Hepatocyte (in vitro differentiated cells): ENCODE results near the gene HLA-DOB. TPM values are rescaled to one million over a fixed set of nuclear protein-coding genes. Genes with fewer than 3 reads are reported as not detected.
"Not testable (repeated sequence)": the region's sequence is repeated elsewhere in the genome, so short reads cannot be mapped to it uniquely, and the experiment has no call there.

ENCODE experiments used
- DNase-seq: peaks from one replicate; pipeline ENCODE4 v3.0.0-alpha.2; 2016; ENCODE audit warnings: low spot score
- H2AFZ ChIP-seq: fragments of 200-600 bp; sonication (generic); 2 replicates; pipeline ENCODE4 v1.6.0; 2016; ENCODE audit warnings: antibody characterized with exemption, mild to moderate bottlenecking
- H3K27ac ChIP-seq: fragments of 200-600 bp; sonication (generic); 2 replicates; pipeline ENCODE4 v1.5.1; 2016; ENCODE audit warnings: mild to moderate bottlenecking
- H3K27me3 ChIP-seq: fragments of 200-600 bp; sonication (generic); 2 replicates; pipeline ENCODE4 v1.6.1; 2016
- H3K36me3 ChIP-seq: fragments of 200-600 bp; sonication (generic); replicated peaks from 2 replicates; pipeline ENCODE4 v1.5.1; 2016; ENCODE audit warnings: low read depth; ENCODE audit not compliant: insufficient read depth
- H3K4me1 ChIP-seq: fragments of 200-600 bp; sonication (generic); 2 replicates; pipeline ENCODE4 v1.5.1; 2016; ENCODE audit warnings: mild to moderate bottlenecking, moderate library complexity; ENCODE audit not compliant: insufficient read depth
- H3K4me2 ChIP-seq: fragments of 200-600 bp; sonication (generic); 2 replicates; pipeline ENCODE4 v1.6.0; 2016
- H3K4me3 ChIP-seq: fragments of 200-600 bp; sonication (generic); 2 replicates; pipeline ENCODE4 v1.5.1; 2016; ENCODE audit warnings: mild to moderate bottlenecking
- H3K79me2 ChIP-seq: fragments of 200-600 bp; sonication (generic); 2 replicates; pipeline ENCODE4 v1.6.0; 2017; ENCODE audit warnings: mild to moderate bottlenecking
- H3K9me2 ChIP-seq: fragments of 200-600 bp; sonication (generic); replicated peaks from 2 replicates; pipeline ENCODE4 v1.6.0; 2017; ENCODE audit warnings: mild to moderate bottlenecking; ENCODE audit not compliant: insufficient read depth
- H3K9me3 ChIP-seq: fragments of 200-600 bp; sonication (generic); 2 replicates; pipeline ENCODE4 v1.5.1; 2016; ENCODE audit warnings: low read depth, mild to moderate bottlenecking
- H4K20me1 ChIP-seq: fragments of 200-600 bp; sonication (generic); 2 replicates; pipeline ENCODE4 v1.6.0; 2016; ENCODE audit warnings: mild to moderate bottlenecking; ENCODE audit not compliant: insufficient read depth, poor library complexity, severe bottlenecking
- CTCF ChIP-seq: fragments of 200-600 bp; sonication (generic); IDR thresholded peaks from 2 replicates; pipeline ENCODE4 v1.5.1; 2016; ENCODE audit warnings: antibody characterized with exemption, mild to moderate bottlenecking; ENCODE audit not compliant: poor library complexity
- EZH2 ChIP-seq: fragments of 200-600 bp; sonication (generic); IDR thresholded peaks from 2 replicates; pipeline ENCODE4 v1.6.1; 2016; ENCODE audit warnings: antibody characterized with exemption, mild to moderate bottlenecking, borderline replicate concordance
- EZH2phosphoT487 ChIP-seq: fragments of 200-600 bp; sonication (generic); IDR thresholded peaks from one replicate; pipeline ENCODE4 v1.6.1; 2018; ENCODE audit warnings: antibody characterized with exemption, mild to moderate bottlenecking, low read depth, moderate library complexity; ENCODE audit not compliant: unreplicated experiment, severe bottlenecking
- WGBS: methylation state at CpG from one replicate; pipeline ENCODE4 v1.1.6; 2016; ENCODE audit warnings: low lambda C conversion rate; ENCODE audit errors: missing lambda C conversion rate; 5-methylcytosine and 5-hydroxymethylcytosine counted together
- polyA plus RNA-seq: library from polyadenylated mRNA; unstranded; fragments of >200 nt; fragmentation: Nextera tagmentation; extraction: Ambion mirVana; gene quantifications from 2 replicates; pipeline ENCODE4 v1.2.1, GENCODE V29; 2016
- total RNA-seq: library from RNA; depleted of rRNA; stranded (reverse); fragments of >200 nt; gene quantifications from 2 replicates; pipeline ENCODE4 v1.2.3, GENCODE V29; 2014

Gene HLA-DOB
- total and polyA plus RNA-seq, 2 experiments from 2014 or later, result 0.94 TPM; not detected in 1

- no peaks in the 10 kb centered on the region for H3K27me3 ChIP-seq
- H3K79me2 ChIP-seq, result no peaks in the 10 kb centered on the region
- no peaks in the 10 kb centered on the region for H3K4me1 ChIP-seq
- H2AFZ ChIP-seq, result no peak overlapping the region
- WGBS, result 52% methylated on average over 5 of the region's 5 CpGs
- no peaks in the 10 kb centered on the region for H3K36me3 ChIP-seq
- TF ChIP-seq EZH2 (no peak), CTCF (peak; percentile 72)
- no peak overlapping the region for H3K4me3 ChIP-seq
- H4K20me1 ChIP-seq, result no peaks in the 10 kb centered on the region
- no peak overlapping the region for H3K27ac ChIP-seq
- DNase-seq, result peak; percentile 82
- no peak overlapping the region for H3K4me2 ChIP-seq
- H3K9me3 ChIP-seq, result no peaks in the 10 kb centered on the region
- H3K9me2 ChIP-seq, result no peaks in the 10 kb centered on the region
Observed at GRCh38 chr6:32785781-32786533, 30.8 kb downstream of the HLA-DOB start.

GRCh38 chr6:32782923-32783322, 33.9 kb downstream of the HLA-DOB start:
- not testable (repeated sequence) for H3K27ac ChIP-seq, DNase-seq, H3K4me3 ChIP-seq, H3K4me1 ChIP-seq, H3K9me3 ChIP-seq, H3K36me3 ChIP-seq, H4K20me1 ChIP-seq, H2AFZ ChIP-seq, H3K9me2 ChIP-seq, H3K79me2 ChIP-seq, H3K27me3 ChIP-seq, H3K4me2 ChIP-seq

DNA sequence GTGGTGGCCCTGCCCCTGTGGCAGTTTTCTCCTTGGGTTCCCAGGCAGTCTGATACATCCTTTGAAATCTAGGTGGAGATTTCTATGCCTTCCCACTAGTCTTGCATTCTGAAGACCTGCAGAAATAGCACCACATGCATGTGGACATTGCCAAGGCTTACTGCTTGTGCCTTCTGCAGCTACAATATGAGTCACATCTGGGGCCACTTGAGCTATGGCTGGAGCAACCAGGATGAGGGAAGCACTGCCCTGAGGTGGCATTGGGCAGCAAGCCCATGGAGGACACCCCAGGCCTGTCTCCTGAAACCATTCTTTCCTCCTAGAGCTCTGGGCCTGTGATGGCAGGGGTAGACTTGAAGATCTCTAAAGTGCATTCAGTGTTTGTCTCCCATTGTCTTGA, 37.8 kb downstream of the HLA-DOB start:
- Histone ChIP-seq H3K4me3 (no peak overlapping the region), H4K20me1 (no peaks in the 10 kb centered on the region), H3K27ac (no peak overlapping the region), H3K9me2 (no peaks in the 10 kb centered on the region), H3K9me3 (no peaks in the 10 kb centered on the region), H3K4me2 (no peak overlapping the region), H3K79me2 (no peaks in the 10 kb centered on the region), H3K27me3 (no peaks in the 10 kb centered on the region), H3K36me3 (no peaks in the 10 kb centered on the region), H2AFZ (no peak overlapping the region), H3K4me1 (no peaks in the 10 kb centered on the region)
- TF ChIP-seq CTCF, result no peak
- no peak for DNase-seq

DNA sequence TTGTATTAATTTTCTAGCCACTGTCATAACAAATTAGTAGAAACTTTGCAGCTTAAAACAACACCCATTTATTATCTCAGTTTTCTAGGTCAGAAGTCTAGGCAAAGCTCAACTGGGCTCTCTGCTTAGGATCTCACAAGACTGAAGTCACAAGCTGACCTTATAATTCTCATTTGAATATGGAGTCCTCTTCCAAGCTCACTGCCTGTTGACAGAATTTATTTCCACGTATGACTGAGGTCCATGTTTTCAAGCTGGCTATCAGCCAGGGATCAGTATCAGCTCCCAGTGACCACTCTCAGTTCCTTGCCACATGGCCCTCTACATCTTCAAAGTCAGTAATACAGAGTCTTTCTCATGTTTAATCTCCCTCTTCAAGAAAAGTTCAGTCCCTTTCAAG, 41.7 kb downstream of the HLA-DOB start:
- no peak overlapping the region for H3K4me3 ChIP-seq
- H3K27ac ChIP-seq, result no peak overlapping the region
- H3K27me3 ChIP-seq, result no peaks in the 10 kb centered on the region
- H3K4me1 ChIP-seq, result peaks cover 8% of the 10 kb centered on the region
- H3K4me2 ChIP-seq, result no peak overlapping the region
- H3K9me2 ChIP-seq, result no peaks in the 10 kb centered on the region
- no peaks in the 10 kb centered on the region for H3K9me3 ChIP-seq
- H4K20me1 ChIP-seq, result no peaks in the 10 kb centered on the region
- no peak overlapping the region for H2AFZ ChIP-seq
- TF ChIP-seq EZH2phosphoT487, result no peak
- TF ChIP-seq EZH2, result no peak
- no peak for TF ChIP-seq CTCF
- WGBS, result 36% methylated on average over 1 of the region's 1 CpG
- no peak for DNase-seq
- no peaks in the 10 kb centered on the region for H3K79me2 ChIP-seq
- H3K36me3 ChIP-seq, result no peaks in the 10 kb centered on the region
